M059J (cell line): ENCODE measurements around the gene UTS2R. TPM values are rescaled to one million over a fixed set of nuclear protein-coding genes. Genes with fewer than 3 reads are reported as not detected.

Experiments used
- DNase-seq: peaks from one replicate; pipeline ENCODE4 v3.0.0-alpha.2; 2012; ENCODE audit warnings: low read depth
- total RNA-seq: library from RNA; depleted of rRNA; stranded (reverse); fragments of >200 nt; shearing (Covaris generic); gene quantifications from 2 replicates; pipeline ENCODE4 v1.2.3, GENCODE V29; 2014; rRNA removed

UTS2R gene
- not detected in 2 replicates for total RNA-seq

DNA sequence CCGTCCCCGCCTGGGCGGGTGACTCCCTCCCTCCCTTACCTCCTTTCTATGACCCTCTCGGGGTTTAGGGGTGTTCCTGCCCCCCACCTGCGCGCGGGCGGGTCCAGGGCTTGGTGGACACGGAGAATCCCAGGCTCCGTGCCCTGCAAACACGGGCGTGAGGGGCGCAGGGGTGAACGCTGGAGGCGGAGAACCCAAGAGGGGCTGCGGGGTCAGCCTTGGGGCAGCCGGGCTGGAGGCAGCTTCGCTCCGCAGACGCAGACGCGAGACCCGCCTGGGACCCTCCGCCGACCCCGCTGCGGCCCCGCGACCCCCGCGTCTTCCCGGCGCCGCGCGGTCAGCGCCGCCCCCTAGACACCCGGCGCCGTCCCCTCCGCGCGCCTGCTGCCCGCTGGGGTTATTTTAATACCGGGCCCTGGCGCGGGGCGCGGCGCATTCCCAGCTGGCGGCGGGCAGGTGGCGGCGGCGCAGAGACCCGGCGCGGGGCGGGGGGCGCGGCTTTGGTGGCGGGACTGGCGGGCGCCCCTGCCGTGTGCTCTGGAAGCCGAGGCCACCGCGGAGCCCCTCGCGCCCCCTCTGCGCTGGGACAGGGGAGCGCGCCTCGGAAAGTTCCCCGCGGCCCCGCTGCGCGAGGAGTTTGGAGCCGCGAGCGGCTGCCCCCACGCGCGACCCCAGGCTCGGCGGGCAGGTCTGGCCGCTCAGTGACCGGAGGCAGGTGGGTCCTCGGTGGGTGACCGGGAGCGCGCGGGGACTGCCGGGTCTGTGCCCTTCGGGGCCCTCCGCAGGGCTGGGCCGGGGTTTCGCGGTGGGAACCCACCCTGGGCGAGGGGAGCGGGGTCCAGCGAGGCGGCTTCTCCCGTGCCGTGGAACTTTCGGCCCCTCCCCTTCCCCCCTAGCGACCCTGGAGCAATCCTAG lies at the start of gene UTS2R:
TSS of gene UTS2R (plus strand) at position 433 of the 916 bp plus-strand sequence. CDS start 2,560 bp downstream, outside the sequence.
- no peak for DNase-seq

DNA sequence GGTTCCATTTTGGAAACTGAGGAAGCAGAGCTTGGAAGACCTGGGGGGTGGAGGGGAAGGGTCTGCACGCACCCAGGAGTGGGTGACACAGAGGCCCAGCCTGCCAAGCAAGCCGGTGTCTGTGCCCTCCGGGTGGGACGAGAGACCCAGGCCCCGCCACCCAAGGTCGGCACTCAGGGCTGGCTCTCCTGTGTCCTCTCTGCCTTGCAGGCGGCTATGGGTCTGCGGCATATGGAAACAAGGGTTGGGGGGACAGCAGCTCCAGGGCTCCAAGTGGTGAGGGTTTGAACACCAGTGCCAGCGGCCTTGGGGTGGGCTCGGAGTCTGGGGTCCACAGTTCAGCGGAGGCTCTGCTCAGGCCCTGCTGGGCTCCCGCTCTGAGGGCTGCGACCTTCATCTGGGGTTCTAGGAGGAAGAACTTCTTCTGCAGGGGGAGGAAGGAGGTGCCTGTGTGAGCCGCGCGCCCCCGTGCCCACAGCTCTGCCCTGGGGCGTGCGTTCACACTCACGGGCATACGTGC lies 49.6 kb upstream of the UTS2R start:
- DNase-seq: no peak

DNA sequence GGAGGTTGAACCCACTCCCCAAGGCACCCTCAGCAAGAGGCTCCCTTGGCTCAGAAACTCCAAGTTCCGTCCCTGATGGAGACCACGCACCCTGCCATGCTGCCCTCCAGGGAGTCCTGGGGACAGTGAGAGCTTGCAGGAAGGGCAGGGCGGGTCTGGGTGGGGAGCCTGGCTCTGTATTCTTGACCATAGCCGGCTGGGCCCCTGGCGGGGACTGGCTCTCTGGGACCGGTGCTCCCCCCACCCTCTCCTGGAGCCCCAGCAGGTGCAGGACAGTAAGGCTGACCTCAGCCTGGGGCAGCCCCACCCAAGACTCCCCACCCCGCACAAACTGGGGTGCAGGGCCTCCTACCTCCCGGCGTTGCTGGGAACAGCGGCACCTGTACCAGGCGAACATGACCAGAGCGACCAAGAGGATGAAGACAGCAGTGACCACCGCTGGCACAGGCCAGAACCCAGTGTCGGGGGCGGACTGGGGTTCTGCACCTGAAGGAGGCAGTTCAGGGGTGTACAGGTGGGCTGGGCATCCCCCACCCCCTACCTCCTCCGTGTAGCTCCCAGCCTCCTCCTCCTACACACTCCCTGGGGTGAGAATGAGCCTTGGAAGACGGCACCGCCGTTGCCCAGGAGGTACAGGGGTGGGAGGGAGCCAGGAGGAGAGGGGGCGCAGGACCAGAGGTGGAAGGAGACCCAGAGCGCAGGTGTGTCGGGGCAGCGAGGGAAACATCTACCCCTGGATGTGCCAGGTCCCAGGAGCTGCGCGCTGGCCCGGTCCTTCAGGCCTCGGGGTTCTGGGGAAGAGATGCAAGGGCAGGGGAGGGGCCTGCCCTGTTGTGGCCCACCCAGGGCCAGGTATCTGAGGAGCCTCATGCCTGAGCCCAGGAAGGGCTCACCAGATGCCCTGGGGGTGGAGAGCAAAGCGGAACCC lies 48.8 kb upstream of the UTS2R start:
- DNase-seq: no peak

DNA sequence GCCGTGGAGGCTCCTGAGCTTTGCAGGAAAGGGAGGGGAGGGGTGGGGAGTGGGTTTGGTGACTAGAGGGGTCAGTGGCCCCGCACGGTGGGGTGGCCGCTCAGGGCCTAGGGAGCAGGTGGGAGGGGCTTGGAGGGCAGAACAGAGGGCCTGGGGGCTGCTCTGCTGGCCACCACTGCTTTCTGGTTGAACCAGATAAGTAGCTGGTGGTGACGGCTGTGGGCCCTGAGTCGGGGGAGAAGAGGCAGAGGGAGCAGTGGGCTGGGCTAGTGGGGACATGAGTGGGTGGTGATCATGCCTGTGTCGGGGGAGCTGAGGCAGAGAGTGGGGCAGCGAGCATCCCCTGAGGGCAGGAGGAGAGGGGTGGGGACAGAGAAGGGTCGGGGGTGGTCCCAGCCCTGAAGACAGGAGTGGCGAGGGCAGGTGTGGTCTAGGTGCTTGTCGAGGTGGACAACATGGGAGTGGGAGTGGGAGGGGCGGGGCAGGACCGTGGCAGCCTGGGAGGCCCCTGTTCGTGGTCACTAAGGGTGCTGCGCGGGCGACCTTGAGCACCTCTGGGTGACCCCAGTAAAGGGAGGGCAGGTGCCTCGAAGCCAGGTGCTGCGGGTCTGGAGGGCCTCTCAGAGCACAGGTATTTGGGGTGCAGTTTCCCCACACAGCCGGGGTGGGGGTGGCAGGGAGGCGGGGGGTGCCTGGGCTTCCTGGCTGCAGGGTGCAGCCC lies 47.9 kb upstream of the UTS2R start:
- DNase-seq: no peak

DNA sequence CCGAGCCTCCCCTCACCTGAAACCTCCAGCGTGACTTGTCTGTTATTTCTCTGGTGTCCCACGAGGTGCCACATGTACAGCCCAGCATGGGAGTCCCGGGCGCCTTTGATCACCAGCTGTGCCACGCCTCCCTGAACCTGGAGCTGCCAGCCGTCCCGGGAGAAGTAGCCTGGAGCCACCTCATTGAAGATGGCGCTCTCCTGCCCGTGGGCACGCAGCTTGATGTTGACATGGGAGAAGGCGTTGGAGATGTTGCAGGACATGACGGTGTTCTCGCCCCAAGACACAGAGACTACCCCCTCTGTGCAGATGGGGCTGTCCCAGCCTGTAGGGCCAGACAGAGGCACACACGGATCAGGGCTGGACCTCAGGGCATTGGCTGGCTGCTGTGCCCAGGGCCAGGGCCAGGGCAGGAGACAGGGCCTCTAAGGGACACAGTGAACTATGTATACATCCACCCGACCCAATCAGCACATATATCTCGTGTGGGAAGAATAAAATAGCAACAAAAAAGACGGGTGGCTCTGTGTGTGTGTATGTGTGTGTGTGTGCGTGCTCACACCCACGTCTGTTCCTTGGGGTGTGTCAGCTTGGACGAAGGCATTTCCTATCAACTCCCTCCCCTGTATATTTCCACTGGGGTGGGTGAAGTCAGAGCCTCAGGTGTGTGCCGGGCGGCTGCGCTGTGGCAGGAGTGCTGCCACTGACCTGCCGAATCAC lies 46.8 kb upstream of the UTS2R start:
- peak; percentile 15 for DNase-seq

DNA sequence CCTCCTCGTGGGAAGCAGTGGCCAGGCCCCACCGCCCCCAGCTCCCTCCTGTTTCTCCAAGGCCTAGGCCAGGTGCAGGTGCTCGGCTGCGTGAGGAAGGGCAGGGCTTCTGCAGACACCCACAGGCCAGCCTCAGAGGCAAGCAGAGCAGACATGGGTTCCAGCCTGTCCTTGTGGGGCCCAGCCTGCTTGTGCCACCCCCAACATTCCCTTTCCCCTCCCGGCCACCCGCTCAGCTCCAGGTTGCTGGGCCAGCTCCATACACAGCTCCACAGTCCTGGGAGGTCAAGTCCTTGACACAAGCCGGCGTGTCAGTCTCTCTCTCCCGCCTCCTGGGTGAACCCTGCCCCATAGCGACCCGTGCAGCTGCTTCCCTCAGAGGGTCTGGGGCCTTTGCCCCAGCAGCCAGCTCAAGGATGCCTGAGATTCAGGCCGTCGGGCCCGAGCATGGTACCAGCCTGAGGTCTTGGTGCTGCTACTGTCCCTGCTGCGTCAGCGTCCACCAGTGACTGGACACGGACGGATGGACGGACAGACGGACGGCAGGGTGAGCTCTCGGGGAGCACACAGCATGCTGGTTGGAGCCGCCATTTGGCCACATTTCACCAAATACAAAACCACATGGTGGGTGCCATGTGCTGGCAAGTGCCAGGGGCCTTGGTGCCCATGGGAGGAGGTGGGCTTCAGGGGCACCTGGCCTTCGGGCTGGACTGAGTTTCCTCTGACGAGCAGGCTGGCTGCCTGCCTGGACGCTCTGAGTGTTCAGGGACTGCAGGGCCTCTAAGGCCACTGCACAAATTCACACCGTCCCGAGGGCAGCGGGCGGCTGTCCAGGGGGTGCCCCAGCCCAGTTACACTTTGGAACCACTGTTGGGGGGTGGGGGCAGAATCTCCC lies 46.0 kb upstream of the UTS2R start:
- DNase-seq: no peak

DNA sequence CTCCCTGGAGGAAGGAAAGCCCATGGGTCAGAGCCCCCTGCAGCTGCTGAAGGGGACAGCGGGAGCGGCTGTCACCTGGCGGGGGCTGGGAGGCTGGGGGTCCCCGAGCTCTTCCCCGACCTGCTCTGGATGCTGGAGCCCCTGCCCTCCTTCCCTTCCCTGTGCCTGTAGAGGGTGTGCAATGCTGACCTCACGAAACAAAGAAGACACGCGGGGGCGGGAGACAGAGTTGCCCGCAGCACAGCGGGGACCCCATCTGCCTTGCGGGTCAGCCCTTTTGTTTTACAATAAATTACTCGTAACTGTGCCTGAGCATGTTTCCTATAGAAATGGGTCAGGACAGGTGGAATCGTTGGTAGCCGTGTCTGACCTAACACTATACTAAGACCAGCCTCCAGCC lies 44.3 kb upstream of the UTS2R start:
- DNase-seq: no peak

DNA sequence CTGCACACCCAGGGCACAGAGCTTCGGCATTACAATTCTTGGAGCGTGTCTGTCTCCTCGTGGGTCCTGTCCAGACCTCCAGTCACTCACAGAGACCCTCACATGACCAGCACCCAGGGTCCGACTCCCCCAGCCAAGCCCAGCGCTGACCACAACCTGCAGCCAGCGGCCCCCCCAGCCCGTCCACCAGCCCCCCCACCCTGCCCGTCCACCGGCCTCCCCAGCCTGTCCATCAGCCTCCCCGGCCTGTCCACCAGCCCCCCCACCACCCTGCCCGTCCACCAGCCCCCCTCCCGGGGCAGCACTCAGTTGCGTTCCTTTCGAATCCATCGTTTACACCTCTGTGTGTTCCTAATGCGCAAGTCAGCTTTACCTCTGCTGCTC lies 43.8 kb upstream of the UTS2R start:
- DNase-seq: no peak

DNA sequence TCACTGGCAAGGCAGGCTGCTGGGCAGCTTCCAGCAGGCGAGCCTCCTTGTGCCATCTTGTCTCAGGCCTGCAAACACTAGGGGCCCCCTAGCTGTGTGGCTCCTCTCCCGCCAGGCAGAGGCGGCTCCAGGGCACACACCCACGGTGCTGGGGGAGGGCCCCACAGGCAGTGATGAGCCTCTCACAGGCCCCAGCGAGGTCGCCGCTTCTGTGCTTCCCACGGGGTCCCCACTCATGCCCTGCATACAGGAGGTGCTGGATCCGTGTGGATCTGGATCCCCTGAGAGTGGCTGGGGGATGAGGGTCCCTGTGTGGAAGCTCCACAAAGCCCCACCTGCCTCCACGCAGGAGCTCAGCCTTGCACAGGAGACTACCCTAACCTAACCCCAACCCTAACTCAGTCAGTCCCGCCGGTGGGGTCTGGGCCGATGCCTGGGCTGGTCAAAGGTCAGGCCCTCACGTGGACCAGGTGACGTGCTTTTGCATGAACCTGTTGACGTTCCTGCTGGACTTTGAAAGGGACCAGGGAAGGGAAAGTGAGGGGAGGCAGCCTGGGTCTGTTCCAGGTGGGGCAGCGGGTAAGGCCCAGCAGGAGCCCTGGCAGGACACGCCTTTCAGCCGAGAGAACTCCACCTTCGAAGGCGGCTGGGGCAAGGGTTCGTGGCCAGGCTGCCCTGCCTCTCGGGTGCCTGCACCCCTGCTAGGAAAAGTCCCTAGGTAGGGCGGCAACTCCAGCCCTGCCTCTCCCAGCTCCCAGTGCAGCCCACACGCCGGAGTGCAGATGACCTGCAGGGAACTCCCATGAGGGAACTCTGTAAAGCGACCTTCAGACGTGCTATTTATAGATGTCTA lies 43.2 kb upstream of the UTS2R start:
- no peak for DNase-seq

DNA sequence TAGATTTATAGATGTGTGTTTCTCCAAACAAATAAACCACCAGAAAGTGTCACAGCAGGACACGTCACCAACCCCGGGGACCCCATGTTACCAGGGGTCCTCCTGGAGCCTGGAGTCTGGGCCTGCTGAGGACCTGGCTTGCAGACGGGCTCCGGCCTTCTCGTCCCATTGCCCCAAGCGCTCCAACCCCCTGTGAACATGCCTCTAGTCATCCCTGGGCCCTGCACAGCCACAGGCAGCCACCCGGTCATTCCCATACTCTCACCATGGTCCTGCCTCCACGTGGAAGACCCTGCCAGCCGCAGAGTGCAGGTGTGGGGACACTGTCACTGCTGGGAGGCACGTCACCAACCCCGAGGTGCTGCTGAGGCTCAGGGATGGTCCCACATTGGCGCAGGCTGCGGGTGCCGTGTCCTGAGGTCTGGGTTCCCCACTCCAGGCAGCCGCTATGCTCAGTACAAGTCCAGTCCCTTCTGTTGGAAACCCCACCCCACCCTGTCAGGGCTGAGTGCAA lies 42.5 kb upstream of the UTS2R start:
- DNase-seq: no peak

DNA sequence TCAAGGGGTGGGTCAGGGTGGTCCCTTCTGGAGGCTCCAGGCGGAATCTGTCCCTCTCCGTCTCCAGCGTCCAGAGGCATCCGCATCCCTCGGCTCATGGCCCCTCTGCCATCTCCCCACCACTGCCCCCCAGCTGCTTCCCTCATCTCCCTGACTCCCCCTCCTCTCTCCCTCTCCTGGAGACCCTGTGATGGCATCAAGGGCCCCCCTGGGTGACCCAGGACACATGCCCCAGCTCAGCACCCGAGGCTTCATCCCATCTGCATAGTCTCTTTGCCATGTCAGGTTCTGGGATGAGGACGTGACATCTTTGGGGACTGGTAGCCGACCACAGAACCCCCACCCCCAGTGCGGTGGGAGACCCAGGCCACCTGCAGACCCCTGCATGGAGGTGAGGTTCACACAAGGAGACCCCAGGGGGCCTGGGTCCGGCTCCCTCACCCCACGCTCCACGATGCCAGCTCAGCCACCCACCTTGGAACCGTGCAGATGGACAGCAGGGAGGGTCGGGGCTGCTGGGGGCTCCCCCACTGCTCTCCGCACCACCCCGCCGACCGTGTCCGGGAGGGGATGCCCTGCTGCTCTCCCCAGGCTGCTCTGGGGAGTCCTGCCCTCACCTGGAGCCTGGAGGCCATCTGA lies 41.8 kb upstream of the UTS2R start:
- no peak for DNase-seq

DNA sequence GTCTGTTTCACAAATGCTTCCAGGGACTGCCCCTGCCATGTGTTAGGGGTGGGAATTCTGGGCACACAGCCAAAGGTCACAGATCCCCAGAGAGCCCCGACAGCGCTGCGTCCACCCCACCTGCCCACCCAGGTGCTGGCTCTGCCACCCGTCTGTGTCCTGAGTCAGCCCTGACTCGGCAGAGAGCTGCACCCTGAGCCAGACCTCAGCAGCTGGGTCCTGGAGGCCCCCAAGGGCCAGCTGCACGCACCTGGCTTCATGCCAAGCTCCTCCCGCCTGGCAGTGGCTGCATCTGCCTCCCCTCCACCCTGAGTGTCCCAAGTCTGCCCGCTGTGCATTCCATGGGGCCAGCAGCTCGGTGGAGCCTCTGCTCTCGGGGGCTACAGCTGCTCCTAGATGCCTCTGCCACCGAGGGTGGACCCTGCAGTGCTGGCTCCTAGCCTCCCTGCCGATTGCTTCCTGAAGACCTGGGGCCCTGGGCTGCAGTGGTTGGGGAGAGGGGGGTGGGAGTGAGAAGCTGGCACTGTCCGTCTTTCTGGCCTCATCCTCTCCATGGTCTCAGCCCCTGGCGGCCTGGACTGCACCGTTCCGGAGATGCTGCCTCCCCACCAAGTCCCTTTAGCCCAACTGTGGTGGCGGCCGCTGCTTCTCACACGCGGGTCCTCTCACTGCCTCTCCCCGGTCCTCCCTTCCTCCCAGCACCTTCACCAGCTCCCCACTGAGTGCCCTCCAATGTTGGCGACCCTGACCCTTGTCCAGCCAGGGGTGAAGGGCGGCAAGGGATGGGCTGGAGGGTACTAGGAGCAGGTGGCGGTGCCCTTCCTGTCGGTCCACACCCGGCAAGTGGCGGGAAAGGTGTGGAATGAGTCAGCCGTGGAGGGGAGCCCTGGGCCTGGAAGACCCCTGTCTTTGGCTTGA lies 41.0 kb upstream of the UTS2R start:
- DNase-seq: peak; percentile 59

DNA sequence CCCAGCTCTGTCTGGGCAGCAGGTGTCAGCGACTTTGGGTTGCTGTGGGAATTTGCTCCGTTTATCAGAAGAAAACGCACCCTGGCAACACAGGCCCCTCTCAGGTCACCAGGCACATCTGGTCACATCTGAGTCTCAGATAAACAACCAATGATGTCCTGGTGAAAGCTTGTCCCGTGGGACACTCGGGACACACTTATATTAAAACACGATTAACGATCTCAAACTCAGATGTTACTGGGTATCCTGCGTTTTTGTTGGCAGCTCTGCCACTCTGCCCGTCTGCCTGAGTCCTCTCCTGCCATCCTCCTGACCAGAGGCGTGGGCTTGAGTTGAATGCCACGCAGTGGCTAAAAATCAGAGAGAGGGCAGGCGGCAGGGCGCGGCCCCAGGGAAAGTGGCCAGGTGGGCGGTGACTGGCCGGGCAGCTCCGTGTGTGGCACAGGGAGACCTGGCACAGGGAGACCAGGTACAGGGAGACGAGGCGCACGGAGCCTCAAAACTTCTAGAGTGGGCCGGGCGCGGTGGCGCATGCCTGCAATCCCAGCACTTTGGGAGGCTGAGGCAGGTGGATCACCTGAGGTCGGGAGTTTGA lies 40.1 kb upstream of the UTS2R start:
- DNase-seq: no peak

DNA sequence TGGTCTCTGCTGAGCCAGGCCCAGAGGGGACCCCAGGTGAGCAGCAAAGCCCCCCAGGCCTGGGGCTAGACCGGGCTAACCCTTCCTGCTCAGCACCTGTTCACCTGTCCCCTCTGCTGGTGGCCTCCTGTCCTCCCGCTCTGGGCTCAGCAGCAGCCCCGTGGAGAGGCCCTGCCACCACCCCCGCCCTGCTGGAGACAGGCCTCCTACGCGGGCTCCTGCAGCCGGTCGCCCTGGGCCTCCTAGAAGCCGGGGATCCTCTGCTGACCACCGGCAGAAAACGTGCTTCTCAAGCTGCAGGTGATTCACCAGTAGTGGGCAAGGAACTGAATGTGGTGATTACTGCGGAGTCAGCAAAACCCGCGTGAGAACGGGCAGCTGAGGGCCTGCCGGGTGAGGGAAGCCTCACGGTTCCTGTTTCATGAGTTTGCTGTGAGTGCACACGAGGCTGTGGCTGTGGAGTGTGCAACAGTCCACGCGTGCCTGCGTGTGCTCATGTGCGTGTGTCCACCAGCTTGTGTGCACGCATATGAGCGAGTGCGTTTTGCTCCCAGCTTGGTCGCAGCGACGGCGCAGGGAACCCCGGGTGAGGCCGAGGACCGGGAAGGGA lies 38.8 kb upstream of the UTS2R start:
- peak; percentile 80 for DNase-seq

DNA sequence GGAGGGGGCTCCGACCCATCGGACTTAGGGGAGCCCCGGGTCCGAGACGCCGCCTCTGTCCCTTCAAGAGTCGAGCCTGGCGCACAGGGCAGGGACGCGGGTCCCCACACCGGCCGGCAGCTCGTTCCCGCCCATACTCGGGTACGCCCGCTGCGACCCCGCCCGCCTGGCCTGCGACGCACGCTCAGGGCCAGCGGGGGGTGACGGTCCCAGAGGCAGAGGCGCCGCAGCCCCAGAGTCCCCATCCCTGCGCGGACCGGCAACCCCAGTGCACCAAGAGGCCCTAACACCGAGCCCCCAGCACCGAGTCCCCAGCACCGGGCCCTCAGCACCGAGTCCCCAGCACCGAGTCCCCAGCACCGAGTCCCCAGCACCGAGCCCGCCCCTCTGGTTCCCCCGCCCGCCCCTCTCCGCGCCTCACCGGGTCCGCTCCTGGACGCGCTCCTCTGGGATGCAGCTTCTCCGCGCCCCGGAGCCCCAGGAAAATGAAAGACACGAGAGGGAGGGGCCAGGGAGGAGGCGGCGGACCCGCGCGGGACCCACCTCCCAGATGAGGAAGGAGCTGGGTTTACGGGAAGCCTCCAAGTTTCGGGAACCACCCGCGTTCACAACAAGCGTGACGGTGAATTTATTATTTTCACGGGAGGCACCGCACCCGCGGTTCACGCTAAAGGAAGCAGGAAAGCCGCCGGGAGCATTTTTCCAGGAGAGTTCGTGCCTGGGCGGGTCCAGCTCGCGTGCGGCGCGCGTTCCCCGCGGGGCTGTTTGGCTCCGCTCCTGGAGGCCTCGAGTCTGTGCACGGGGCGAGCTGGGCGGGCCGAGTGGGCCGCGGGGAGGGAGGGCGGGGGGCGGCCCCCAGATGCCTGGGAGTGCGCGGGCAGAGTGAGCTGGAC lies 38.0 kb upstream of the UTS2R start, which contains the start of gene SECTM1:
TSS of gene SECTM1 (minus strand) at position 488 of the 893 bp plus-strand sequence. CDS start 6,526 bp downstream, outside the sequence.
- peak; percentile 51 for DNase-seq
